HS-27A (cell line): Measurements from ENCODE around the gene MAGI2.
"Not testable (repeated sequence)": the region's sequence is repeated elsewhere in the genome, so short reads cannot be mapped to it uniquely, and the experiment has no call there.

ENCODE experiments used
- DNase-seq: peaks from one replicate; pipeline ENCODE4 v3.0.0-alpha.2; 2012; ENCODE audit warnings: low read depth, missing footprints

Gene MAGI2

GRCh38 chr7:78636727-78637126 lies 816.7 kb downstream of the MAGI2 start:
- no peak for DNase-seq

GRCh38 chr7:78635026-78635793 lies 818.3 kb downstream of the MAGI2 start:
- DNase-seq, result no peak

- DNase-seq, result no peak
Observed at GRCh38 chr7:78634093-78634492, 819.4 kb downstream of the MAGI2 start.

DNA sequence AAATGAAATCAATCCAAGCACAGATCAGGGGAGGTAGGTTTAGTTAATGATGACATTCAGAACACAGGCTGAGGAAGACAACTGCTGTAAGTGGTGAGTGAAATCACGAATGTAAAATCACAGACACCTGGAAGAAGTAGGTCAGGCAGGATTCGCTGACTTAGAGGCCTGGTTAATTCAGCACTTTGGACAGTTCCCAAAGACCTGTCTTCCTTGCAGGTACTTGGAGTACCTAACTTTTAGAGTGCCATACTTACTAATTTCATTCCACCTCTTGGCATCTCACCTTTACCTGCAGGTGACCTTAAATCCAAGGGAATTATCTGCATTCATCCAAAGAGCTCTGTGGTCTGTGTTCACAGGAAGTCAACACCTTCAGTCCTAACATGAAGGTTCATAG lies 832.5 kb downstream of the MAGI2 start:
- no peak for DNase-seq

DNA sequence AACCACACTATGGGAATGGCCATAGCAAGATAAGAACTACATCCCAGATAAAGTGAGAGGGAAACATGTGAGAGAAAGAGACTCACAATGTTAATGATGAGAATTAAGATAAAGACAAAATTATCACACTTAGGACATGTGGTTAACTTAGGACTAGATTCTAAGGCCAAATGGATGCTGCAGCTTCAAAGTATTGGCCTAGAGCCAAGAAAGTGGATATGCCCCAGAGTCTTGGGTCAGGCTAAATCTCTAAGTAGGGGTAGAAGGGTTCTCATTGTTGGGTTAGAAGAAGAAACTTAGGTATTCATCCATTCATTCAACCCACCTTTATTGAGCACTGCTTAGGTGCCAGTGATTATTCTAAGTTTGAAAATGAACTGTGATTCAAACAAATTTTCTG lies 836.9 kb downstream of the MAGI2 start:
- no peak for DNase-seq

DNA sequence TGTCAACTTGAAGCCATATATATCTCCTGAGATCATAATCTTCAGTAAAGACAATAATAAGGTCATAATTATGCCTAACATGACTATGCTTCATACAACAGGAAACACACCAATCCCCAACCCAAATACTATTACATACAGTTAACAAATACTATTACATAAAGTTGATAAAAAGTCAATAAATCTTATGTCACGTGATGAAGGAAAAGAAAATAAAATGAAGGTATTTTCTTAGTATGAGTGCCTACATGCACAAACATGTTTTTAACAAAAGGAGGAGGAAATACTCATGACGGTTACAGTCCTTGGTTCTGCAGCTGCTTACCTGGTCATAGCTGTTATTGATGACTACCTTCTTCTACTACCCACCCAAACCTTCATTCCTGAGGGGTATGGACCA lies 844.2 kb downstream of the MAGI2 start:
- DNase-seq, result no peak

DNA sequence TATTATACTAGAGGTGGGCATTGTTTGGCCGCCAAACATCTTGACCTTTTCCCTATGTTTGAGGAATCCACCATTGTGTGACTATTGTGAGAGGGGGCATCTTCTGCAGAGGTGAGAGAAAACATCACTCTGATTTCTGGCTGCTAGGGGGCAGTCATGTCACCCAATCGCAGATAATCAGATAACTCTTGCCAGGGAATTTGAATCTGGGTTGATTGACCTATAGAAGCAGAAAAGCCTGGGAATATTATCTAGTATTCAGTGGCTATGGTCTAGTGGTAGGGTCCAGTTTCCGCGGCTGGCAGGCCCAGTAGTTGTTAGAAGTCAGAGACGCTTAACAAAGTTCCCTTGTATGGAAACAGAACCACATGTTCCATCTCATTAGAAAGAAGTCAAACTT lies 846.4 kb downstream of the MAGI2 start:
- DNase-seq, result no peak

GRCh38 chr7:78605119-78605518 lies 848.3 kb downstream of the MAGI2 start:
- DNase-seq, result no peak

GRCh38 chr7:78601728-78602127 lies 851.7 kb downstream of the MAGI2 start:
- DNase-seq, result no peak

GRCh38 chr7:78594156-78594555 lies 859.3 kb downstream of the MAGI2 start:
- DNase-seq, result no peak

DNA sequence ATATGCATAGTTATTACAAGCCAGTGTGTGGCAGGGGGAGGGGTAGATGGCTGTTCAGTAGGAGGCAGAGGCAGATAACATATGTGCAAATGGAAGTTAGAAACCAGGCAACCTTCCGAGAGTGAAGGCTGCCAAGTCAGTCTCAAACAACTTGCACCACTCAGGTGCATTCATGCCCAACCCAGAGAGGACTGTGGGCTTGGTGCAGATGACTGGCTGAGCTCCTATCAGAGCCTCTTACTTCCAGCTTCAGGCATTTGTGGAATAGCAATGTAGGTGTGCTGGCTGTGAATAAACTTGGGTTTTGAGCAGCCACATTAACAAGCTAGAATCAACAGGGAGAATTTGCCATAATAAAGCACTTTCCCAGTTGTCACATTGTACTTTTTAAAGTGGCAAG lies 865.1 kb downstream of the MAGI2 start:
- no peak for DNase-seq

- DNase-seq, result no peak
Observed at GRCh38 chr7:78587443-78588044, 865.9 kb downstream of the MAGI2 start.

DNA sequence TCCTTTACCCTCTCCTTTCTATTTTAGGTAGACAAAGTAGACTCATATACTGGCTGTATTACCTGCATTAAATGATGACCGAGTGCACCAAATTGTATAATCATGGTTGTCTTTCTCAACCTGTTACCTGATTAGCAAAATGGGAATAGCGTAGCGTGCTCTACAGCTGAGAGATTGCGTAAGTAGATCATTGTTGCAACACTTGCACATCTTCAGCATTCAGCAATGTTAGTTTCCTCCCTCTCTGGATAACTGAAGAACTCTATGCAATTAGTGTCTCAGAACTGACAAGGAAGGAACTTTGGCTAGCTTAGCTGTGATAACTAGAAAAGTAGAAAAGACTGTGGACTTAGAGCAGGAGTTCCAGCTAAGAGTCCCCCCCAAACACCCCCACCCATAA lies 867.5 kb downstream of the MAGI2 start:
- no peak for DNase-seq

DNA sequence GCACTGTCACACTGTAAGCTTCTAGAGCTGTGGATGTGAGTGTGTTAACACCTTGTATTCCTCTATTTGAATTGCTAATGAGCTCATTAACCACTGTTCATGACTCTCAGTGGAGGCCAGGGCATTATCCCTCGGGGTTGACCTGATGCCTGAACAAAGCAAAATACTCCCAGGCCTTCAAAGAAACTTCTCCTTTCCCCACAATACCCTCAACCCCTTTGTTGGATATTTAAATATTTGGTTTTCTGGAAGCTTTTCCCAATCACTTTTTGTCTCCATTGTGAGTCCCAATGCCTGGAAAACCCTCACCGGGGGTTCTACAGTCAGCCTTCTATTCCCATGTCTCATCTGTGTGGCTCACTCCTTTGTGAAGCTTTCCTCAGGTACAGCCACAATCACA lies 874.8 kb downstream of the MAGI2 start:
- DNase-seq, result no peak

DNA sequence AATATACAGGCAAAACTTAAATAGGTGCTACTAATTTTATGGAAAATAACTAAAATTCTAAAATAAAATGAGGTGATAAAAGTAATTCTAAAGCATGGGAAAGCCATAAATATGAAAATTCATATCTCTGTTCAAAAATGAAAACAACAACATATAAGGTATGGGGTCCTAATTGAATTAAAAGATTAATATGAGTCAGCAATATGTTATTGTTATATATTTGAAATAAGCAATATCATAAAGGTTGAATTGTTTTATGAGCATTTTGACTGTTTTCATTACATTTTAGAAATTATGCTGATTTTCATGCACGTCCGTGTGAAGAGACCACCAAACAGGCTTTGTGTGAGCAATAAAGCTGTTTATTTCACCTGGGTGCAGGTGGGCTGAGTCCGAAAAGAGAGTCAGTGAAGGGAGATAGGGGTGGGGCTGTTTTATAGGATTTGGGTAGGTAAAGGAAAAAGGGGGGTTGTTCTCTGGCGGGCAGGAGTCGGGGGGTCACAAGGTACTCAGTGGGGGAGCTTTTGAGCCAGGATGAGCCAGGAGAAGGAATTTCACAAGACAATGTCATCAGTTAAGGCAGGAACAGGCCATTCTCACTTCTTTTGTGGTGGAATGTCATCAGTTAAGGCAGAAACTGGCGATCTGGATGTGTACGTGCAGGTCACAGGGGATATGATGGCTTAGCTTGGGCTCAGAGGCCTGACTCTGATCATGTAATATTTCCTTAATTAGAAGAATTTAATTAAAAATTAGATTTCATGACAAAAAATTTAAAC lies 876.1 kb downstream of the MAGI2 start:
- not testable (repeated sequence) for DNase-seq

DNA sequence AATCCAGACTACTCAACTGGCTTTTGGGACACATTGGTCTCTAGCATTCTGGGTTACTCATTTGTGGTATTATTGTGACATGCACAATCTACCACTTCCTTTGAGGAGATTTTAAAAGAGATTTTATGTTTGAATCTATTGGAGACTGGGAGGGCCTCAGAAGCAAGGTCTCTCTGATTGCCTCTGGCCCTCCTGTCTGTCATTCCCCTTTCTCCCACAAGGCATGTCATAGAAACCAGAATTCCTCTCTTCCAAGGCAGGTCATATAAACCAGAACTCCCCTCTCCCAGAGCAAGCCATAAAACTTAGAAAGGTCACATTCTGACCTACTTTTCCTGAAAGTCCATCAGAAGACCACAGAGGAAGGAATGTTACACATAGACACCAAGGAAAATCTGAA lies 877.2 kb downstream of the MAGI2 start:
- DNase-seq, result no peak

DNA sequence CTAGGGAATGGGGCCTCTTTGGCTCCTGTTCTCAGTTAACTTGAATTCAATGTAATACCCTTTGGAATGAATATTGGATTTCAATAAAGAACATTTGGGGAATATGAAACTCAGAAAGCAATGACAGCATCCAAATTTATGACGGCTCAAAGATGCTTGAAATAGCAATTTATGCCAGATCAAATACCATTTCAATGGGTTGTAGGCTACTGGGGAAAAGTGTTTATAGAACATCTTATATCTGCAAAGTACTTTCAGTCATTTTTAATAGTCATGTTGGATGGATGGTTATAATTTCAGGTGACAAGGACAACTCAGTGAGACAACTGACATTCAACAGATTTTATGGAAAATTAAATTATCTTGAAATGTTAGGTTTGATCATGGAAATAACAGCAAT lies 882.2 kb downstream of the MAGI2 start:
- DNase-seq, result no peak

- no peak for DNase-seq
Observed at GRCh38 chr7:78568690-78569089, 884.8 kb downstream of the MAGI2 start.

- DNase-seq, result no peak
Observed at GRCh38 chr7:78567836-78568235, 885.6 kb downstream of the MAGI2 start.

DNA sequence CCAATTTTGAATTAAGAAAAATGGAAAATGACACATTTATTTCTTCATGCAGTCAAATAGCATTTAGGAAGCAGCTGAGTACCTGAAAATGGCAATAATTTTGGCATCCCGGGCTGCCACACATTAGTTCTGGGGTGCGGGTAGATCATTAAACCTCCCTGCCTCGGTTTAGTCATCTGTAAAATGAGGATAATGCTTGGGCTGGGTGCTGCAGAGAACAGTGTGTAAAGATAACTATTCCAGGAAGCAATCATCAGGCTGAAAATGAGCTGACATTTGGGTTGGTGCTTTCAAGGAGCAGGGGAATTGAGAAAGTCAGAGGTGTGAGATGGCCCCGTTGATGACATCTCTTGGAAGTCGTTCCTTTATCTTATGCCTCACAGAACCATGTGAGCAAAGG lies 887.7 kb downstream of the MAGI2 start:
- DNase-seq, result no peak

DNA sequence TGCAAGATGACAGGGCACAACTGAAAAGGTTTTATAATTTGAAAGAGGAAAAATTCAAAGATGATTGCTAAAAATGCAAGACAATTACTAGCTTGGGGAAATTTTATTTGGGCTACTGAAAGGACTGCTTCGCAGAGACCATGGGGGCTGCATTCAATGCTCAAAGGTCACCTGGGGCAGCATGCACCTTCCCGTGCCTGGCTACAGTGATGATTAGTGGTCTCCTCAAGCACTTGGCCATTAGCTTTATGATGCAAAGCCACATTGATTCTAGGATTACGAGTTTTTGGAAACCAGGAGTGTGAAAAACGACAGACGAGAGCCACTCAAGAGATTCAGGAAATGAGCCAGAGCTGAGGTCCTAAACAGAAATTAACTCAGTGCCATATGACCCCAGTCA lies 890.3 kb downstream of the MAGI2 start:
- no peak for DNase-seq

DNA sequence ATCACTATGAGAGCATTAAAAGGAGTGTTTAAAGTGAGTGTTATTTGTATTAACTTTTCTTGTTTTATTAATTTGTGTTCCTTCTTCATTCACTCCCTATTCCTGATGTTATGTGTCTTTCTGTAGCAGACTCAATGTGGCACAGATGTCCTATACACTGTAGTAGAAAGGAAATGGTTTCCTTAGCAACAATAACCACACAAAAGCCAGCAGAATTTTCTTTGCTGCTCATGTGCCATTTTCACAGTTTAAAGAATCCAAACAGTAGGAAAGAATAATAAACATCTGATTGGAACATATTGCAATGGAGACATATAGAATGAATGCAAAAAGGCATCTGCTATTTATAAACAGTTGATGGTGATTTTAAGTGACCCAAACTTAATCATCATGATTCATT lies 891.3 kb downstream of the MAGI2 start:
- no peak for DNase-seq

DNA sequence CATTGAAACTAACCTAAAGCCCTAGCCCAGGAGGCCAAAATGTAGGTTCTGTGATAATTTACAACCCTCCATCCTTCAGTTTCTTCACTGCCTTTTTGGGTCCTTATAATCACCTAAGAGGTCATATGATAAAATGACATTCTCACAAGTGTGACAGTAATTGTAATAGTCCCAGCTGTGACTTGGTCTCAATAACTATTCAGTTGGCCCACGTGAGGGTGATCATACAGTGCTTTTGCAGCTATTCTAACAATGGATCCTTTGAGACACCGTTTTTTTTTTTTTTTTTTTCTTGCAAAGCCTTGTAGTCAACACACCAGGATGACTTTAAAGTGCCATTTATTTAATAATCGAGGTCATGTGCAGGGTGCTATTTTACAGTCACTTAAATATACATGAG lies 894.9 kb downstream of the MAGI2 start:
- no peak for DNase-seq
